HG03066 (cell line): ENCODE results near the gene TKTL1.
A peak's percentile ranks its signal among the peaks of the same experiment; 100 is the strongest.

ENCODE experiments used
- ATAC-seq: cut with Tn5 transposase; IDR thresholded peaks from one replicate; pipeline ENCODE4 v1.9.1; 2021; ENCODE audit warnings: low read depth; ENCODE audit not compliant: unreplicated experiment

The TKTL1 gene

GRCh38 chrX:154374313-154375155 lies 78.9 kb downstream of the TKTL1 start, which contains the start of gene FLNA:
TSS of gene FLNA (minus strand) at chrX:154374634. CDS start at chrX:154371245, 3,389 bp downstream.
- no peak for ATAC-seq

DNA sequence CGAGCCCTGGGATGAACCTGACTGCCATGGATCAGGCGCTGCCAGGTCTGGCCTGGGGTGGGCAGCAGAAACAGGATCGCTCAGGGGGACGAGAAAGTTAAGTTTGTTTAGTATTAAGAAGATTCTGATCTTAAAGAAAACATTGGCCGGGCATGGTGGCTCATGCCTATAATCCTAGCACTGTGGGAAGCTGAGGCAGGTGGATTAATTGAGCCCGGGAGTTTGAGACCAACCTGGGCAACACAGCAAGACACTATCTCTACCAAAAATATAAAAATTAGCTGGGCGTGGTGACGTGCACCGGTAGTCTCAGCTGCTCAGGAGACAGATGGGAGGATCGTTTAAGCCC lies 79.5 kb downstream of the TKTL1 start:
- ATAC-seq = no peak

- no peak for ATAC-seq
These were observed 81.2 kb downstream of the TKTL1 start for GRCh38 chrX:154376774-154377173.

GRCh38 chrX:154378059-154378798 lies 82.6 kb downstream of the TKTL1 start:
- ATAC-seq = peak; percentile 1

DNA sequence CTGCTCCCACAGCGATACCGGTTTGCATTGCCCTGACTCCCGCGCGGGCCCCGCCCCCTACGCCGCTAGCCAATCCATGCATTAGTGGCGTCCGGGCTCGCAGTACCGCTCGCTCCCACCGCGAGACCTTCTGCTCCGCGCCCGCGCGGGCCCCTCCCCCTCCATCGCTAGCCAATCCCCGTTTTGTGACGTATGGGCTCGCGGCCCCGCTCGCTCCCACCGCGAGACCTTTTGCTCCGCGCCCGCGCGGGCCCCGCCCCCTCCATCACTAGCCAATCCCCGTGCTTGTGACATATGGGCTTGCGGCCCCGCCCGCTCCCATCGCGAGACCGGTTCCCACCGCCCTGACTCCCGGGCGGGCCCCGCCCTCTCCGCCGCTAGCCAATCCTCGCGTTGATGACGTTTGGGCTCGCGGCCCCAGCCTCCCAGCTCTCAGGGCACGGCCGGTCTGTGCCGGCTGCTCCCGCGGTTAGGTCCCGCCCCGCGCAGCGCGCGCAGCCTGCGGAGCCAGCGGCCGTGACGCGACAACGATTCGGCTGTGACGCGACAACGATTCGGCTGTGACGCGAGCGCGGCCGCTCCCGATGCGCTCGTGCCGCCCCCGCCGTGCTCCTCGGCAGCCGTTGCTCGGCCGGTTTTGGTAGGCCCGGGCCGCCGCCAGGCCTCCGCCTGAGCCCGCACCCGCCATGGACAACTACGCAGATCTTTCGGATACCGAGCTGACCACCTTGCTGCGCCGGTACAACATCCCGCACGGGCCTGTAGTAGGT lies 83.4 kb downstream of the TKTL1 start, which contains the start of gene EMD:
TSS of gene EMD (plus strand) at position 497 of the 770 bp plus-strand sequence. CDS start at position 687, 190 bp downstream.
- peak; percentile 77 for ATAC-seq

DNA sequence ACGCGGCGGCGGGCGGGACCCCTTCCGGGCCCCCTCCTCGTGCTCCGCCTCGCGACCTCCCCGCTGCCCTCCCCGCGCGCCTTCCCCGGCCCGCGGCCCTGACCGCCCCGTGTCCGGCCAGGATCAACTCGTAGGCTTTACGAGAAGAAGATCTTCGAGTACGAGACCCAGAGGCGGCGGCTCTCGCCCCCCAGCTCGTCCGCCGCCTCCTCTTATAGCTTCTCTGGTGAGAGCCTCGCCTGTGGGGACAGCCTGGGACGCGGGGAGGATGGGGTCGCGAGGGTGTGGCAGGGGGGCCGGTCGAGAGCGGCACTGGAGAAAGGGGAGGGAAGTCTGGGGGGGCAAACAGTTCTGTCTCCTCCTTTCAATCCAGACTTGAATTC lies 84.0 kb downstream of the TKTL1 start:
- ATAC-seq = no peak
